Measurements from ENCODE around the gene VPS11. TPM values are rescaled to one million over a fixed set of nuclear protein-coding genes. Genes with fewer than 3 reads are reported as not detected.
A peak's percentile ranks its signal among the peaks of the same experiment; 100 is the strongest.

VPS11 gene
- total and polyA plus RNA-seq, 10 of the 15 experiments (the other 5 are each of a cell fraction or from before 2014, with no cell fraction given) = 15.8 to 26.4 (median 24.5) TPM

DNA sequence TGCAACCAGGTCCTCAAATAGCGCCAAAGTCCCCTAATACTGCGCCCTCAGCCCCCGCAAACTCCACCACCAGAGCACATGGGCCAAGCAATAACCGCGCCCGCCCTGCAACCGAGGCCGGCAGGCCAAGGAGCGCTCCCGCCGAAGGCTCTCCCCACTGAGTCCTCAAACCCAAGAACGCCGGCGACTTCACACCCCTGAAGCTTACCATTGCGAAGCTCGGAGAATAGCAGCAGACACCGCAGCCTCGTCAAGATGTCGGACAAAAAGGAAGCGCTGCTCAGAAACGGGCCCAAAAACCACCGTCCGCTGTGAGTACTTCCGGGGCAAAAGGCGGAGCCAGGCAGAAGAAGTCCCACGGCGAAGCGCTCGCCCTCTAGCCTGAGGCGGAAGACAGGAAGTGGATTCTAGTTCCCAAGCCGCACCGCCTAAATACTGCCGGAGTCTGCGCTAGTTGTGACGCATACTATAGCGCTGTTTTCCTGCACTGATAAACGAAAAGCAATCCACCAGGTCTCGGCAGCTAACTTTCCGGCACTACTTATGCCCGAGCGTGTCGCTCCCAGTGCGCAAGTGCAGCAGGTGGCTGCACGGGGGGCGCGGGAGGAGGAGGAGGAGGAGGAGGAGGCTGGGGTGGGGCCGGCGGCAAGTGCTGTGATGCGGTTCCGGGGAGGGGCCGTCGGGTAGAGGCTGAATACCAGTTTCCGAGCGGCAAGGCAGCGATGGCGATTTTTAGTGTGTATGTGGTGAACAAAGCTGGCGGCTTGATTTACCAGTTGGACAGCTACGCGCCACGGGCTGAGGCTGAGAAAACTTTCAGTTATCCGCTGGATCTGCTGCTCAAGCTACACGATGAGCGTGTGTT lies 49.3 kb upstream of the VPS11 start, which contains the start of the genes RPS25 and TRAPPC4 (continued):
- TF ChIP-seq, protein P1, sequence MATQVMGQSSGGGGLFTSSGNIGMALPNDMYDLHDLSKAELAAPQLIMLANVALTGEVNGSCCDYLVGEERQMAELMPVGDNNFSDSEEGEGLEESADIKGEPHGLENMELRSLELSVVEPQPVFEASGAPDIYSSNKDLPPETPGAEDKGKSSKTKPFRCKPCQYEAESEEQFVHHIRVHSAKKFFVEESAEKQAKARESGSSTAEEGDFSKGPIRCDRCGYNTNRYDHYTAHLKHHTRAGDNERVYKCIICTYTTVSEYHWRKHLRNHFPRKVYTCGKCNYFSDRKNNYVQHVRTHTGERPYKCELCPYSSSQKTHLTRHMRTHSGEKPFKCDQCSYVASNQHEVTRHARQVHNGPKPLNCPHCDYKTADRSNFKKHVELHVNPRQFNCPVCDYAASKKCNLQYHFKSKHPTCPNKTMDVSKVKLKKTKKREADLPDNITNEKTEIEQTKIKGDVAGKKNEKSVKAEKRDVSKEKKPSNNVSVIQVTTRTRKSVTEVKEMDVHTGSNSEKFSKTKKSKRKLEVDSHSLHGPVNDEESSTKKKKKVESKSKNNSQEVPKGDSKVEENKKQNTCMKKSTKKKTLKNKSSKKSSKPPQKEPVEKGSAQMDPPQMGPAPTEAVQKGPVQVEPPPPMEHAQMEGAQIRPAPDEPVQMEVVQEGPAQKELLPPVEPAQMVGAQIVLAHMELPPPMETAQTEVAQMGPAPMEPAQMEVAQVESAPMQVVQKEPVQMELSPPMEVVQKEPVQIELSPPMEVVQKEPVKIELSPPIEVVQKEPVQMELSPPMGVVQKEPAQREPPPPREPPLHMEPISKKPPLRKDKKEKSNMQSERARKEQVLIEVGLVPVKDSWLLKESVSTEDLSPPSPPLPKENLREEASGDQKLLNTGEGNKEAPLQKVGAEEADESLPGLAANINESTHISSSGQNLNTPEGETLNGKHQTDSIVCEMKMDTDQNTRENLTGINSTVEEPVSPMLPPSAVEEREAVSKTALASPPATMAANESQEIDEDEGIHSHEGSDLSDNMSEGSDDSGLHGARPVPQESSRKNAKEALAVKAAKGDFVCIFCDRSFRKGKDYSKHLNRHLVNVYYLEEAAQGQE (IDR thresholded peaks at IDR 0.05; ENCODE audit: low read depth, low read length) = peak; percentile 7; the same call in 1 of the 2 replicates
- TF ChIP-seq SREBF2 (IDR thresholded peaks at IDR 0.05; ENCODE audit: low read length) (0 out of 2 replicates have a peak, but pooled peaks have one; percentile 15), BRCA1 (IDR thresholded peaks at IDR 0.05; ENCODE audit: low read depth, low read length) (no peak), MYB (IDR thresholded peaks at IDR 0.05; ENCODE audit: borderline replicate concordance, low read depth, low read length) (no peak), POLR2AphosphoS5 (IDR thresholded peaks at IDR 0.05; ENCODE audit: low read length) (peak; percentile 98), SRF (IDR thresholded peaks at IDR 0.05; ENCODE audit: low read depth in 2 of 2, low read length in 2 of 2) (peak in 1 of 2 experiments; percentile 70; a peak in 1 of 4 replicates), SIN3A (IDR thresholded peaks at IDR 0.05; ENCODE audit: low read depth, low read length) (no peak; the same call in 1 of the 2 replicates), HDGF (IDR thresholded peaks at IDR 0.05) (0 out of 2 replicates have a peak, but pooled peaks have one; percentile 30), JUND (IDR thresholded peaks at IDR 0.05; ENCODE audit: low read depth, low read length) (no peak), ZNF207 (IDR thresholded peaks at IDR 0.05; ENCODE audit: borderline replicate concordance) (peak; percentile 44; the same call in 1 of the 2 replicates), MEF2B (IDR thresholded peaks at IDR 0.05; ENCODE audit: partially characterized antibody, poor library complexity, severe bottlenecking) (no peak), BMI1 (IDR thresholded peaks at IDR 0.05; ENCODE audit: borderline replicate concordance) (no peak), RFX5 (IDR thresholded peaks at IDR 0.05; ENCODE audit: low read depth, low read length) (no peak; the same call in 1 of the 2 replicates), IKZF2 (IDR thresholded peaks at IDR 0.05) (peak in 1 of 2 experiments; percentile 41; a peak in 1 of 4 replicates), TBL1XR1 (IDR thresholded peaks at IDR 0.05; ENCODE audit: low read depth, low read length) (no peak), HCFC1 (IDR thresholded peaks at IDR 0.05; ENCODE audit: low read length) (peak; percentile 79), SMAD5 (IDR thresholded peaks at IDR 0.05; ENCODE audit: low read depth) (peak; percentile 79), RAD21 (IDR thresholded peaks at IDR 0.05; ENCODE audit: insufficient read depth, low read depth, low read length) (no peak), TCF3 (IDR thresholded peaks at IDR 0.05; ENCODE audit: borderline replicate concordance, insufficient read depth, low read depth, low read length) (0 out of 2 replicates have a peak, but pooled peaks have one; percentile 48), PML (IDR thresholded peaks at IDR 0.05; ENCODE audit: low read length) (peak; percentile 97), NFYA (IDR thresholded peaks at IDR 0.05; ENCODE audit: borderline replicate concordance, low read depth, low read length) (no peak), TCF12 (IDR thresholded peaks at IDR 0.05; ENCODE audit: low read depth, low read length) (0 out of 2 replicates have a peak, but pooled peaks have one; percentile 52), ZNF384 (IDR thresholded peaks at IDR 0.05; ENCODE audit: borderline replicate concordance, low read depth, low read length) (no peak), SP1 (IDR thresholded peaks at IDR 0.05; ENCODE audit: low read depth, low read length) (peak; percentile 62)
- TF ChIP-seq, protein P2, sequence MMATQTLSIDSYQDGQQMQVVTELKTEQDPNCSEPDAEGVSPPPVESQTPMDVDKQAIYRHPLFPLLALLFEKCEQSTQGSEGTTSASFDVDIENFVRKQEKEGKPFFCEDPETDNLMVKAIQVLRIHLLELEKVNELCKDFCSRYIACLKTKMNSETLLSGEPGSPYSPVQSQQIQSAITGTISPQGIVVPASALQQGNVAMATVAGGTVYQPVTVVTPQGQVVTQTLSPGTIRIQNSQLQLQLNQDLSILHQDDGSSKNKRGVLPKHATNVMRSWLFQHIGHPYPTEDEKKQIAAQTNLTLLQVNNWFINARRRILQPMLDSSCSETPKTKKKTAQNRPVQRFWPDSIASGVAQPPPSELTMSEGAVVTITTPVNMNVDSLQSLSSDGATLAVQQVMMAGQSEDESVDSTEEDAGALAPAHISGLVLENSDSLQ (IDR thresholded peaks at IDR 0.05) = peak; percentile 44; the same call in 1 of the 2 replicates

All from GM12878 (cell line).